ENCODE results near the gene LIMA1. TPM values are rescaled to one million over a fixed set of nuclear protein-coding genes. Genes with fewer than 3 reads are reported as not detected.
"Not testable (repeated sequence)": the region's sequence is repeated elsewhere in the genome, so short reads cannot be mapped to it uniquely, and the experiment has no call there.

LIMA1 gene
- total and polyA plus RNA-seq, 2 experiments from 2014 or later: 8.9 to 12.6 TPM

- Histone ChIP-seq H3K4me1 (ENCODE audit: low read depth) (no peaks in the 10 kb centered on the region), H3K9me3 (ENCODE audit: low read depth) (no peaks in the 10 kb centered on the region), H3K27ac (no peak overlapping the region), H3K4me3 (no peak overlapping the region), H3K36me3 (no peaks in the 10 kb centered on the region), H3K27me3 (no peaks in the 10 kb centered on the region)
- no peak for TF ChIP-seq CTCF (IDR thresholded peaks at IDR 0.05; ENCODE audit: low read depth, low read length)
- no peak for DNase-seq (ENCODE audit: low read depth in 1 of 2, low spot score in 1 of 2)
Measured at GRCh38 chr12:50322206-50322605, 38.9 kb upstream of the LIMA1 start.

GRCh38 chr12:50317203-50317602, 33.9 kb upstream of the LIMA1 start:
- TF ChIP-seq CTCF (IDR thresholded peaks at IDR 0.05; ENCODE audit: low read depth, low read length): no peak
- H3K9me3 ChIP-seq (ENCODE audit: low read depth): no peaks in the 10 kb centered on the region
- H3K4me3 ChIP-seq: no peak overlapping the region

GRCh38 chr12:50315803-50316202, 32.5 kb upstream of the LIMA1 start:
- H3K4me3 ChIP-seq: no peak overlapping the region
- DNase-seq (ENCODE audit: low read depth in 1 of 2, low spot score in 1 of 2): no peak
- H3K4me1 ChIP-seq (ENCODE audit: low read depth): no peaks in the 10 kb centered on the region
- no peaks in the 10 kb centered on the region for H3K9me3 ChIP-seq (ENCODE audit: low read depth)
- no peaks in the 10 kb centered on the region for H3K36me3 ChIP-seq
- no peaks in the 10 kb centered on the region for H3K27me3 ChIP-seq
- TF ChIP-seq CTCF (IDR thresholded peaks at IDR 0.05; ENCODE audit: low read depth, low read length): no peak
- H3K27ac ChIP-seq: no peak overlapping the region

More at GRCh38 chr12:50317203-50317602, 33.9 kb upstream of the LIMA1 start:
- Histone ChIP-seq H3K27me3 (no peaks in the 10 kb centered on the region), H3K4me1 (ENCODE audit: low read depth) (no peaks in the 10 kb centered on the region), H3K36me3 (no peaks in the 10 kb centered on the region), H3K27ac (no peak overlapping the region)
- peak in 1 of 2 donors; percentile 29 for DNase-seq (ENCODE audit: low read depth in 1 of 2, low spot score in 1 of 2)

GRCh38 chr12:50314636-50315312, 31.5 kb upstream of the LIMA1 start:
- H3K27me3 ChIP-seq: no peaks in the 10 kb centered on the region
- H3K27ac ChIP-seq: no peak overlapping the region
- H3K4me1 ChIP-seq (ENCODE audit: low read depth): no peaks in the 10 kb centered on the region
- no peaks in the 10 kb centered on the region for H3K36me3 ChIP-seq
- no peaks in the 10 kb centered on the region for H3K9me3 ChIP-seq (ENCODE audit: low read depth)
- peak; percentile 54 to 82 for DNase-seq (ENCODE audit: low read depth in 1 of 2, low spot score in 1 of 2)
- TF ChIP-seq CTCF (IDR thresholded peaks at IDR 0.05; ENCODE audit: low read depth, low read length): peak; percentile 66
- no peak overlapping the region for H3K4me3 ChIP-seq

- H3K36me3 ChIP-seq; H3K4me1 ChIP-seq (ENCODE audit: low read depth); H3K27me3 ChIP-seq; H3K27ac ChIP-seq; DNase-seq (ENCODE audit: low read depth in 1 of 2, low spot score in 1 of 2); H3K9me3 ChIP-seq (ENCODE audit: low read depth); H3K4me3 ChIP-seq: not testable (repeated sequence)
Measured at GRCh38 chr12:50313971-50314370, 30.7 kb upstream of the LIMA1 start.

- no peak for TF ChIP-seq CTCF (IDR thresholded peaks at IDR 0.05; ENCODE audit: low read depth, low read length)
- no peak overlapping the region for H3K27ac ChIP-seq
- DNase-seq (ENCODE audit: low read depth in 1 of 2, low spot score in 1 of 2): no peak
- H3K36me3 ChIP-seq: no peaks in the 10 kb centered on the region
- no peaks in the 10 kb centered on the region for H3K4me1 ChIP-seq (ENCODE audit: low read depth)
- H3K9me3 ChIP-seq (ENCODE audit: low read depth): no peaks in the 10 kb centered on the region
- H3K4me3 ChIP-seq: no peak overlapping the region
- no peaks in the 10 kb centered on the region for H3K27me3 ChIP-seq
Measured at GRCh38 chr12:50313256-50313931, 30.1 kb upstream of the LIMA1 start.

- not testable (repeated sequence) for H3K27ac ChIP-seq; H3K27me3 ChIP-seq; H3K9me3 ChIP-seq (ENCODE audit: low read depth); H3K4me1 ChIP-seq (ENCODE audit: low read depth); H3K4me3 ChIP-seq; H3K36me3 ChIP-seq
- DNase-seq (ENCODE audit: low read depth in 1 of 2, low spot score in 1 of 2): peak in 1 of 2 donors; percentile 53
Measured at GRCh38 chr12:50311858-50312609, 28.7 kb upstream of the LIMA1 start.
